K562 (cell line): ENCODE data around the gene PIF1. TPM values are rescaled to one million over a fixed set of nuclear protein-coding genes. Genes with fewer than 3 reads are reported as not detected.
A peak's percentile ranks its signal among the peaks of the same experiment; 100 is the strongest.

Source experiments
- AFF4 ChIP-seq: sonication (generic); formaldehyde crosslinking; IDR thresholded peaks from 2 replicates; pipeline ENCODE4 v1.8.0; 2023; ENCODE audit warnings: mild to moderate bottlenecking, missing genetic modification reagents
- BRCA1 ChIP-seq, 2 experiments: fragments of 450-650 bp in 1 of 2; sonication (generic) in 1 of 2; formaldehyde crosslinking in 1 of 2; IDR thresholded peaks; 2 replicates each; pipeline versions ENCODE4 v1.5.0 to v1.6.1; 2017 to 2020; ENCODE audit warnings: mild to moderate bottlenecking in 1 of 2, missing genetic modification reagents in 1 of 2
- DLX4 ChIP-seq: fragments of 250-450 bp; sonication (Bioruptor Pico); IDR thresholded peaks from 2 replicates; pipeline ENCODE4 v1.6.1; 2021; ENCODE audit warnings: mild to moderate bottlenecking
- FUS ChIP-seq: fragments of 200-400 bp; formaldehyde crosslinking; optimal IDR thresholded peaks from 2 replicates; pipeline ENCODE3; 2017; ENCODE audit warnings: low read depth, low read length
- HBP1 ChIP-seq: fragments of 450-650 bp; formaldehyde crosslinking; IDR thresholded peaks from 2 replicates; pipeline ENCODE4 v1.4.0; 2022; ENCODE audit warnings: missing genetic modification characterization
- MBD1 ChIP-seq: fragments of 250-450 bp; sonication (Bioruptor Pico); IDR thresholded peaks from 2 replicates; pipeline ENCODE4 v1.8.0; 2022; ENCODE audit warnings: inconsistent platforms
- MTA1 ChIP-seq: fragments of 450-650 bp; IDR thresholded peaks from 2 replicates; pipeline ENCODE4 v1.6.1; 2017; ENCODE audit warnings: borderline replicate concordance
- PTTG1 ChIP-seq: fragments of 450-650 bp; IDR thresholded peaks from 2 replicates; pipeline ENCODE4 v1.6.1; 2016; ENCODE audit warnings: low read depth, mild to moderate bottlenecking, missing genetic modification characterization, missing compliant biosample characterization
- RBM25 ChIP-seq: fragments of 200-400 bp; formaldehyde crosslinking; IDR thresholded peaks from 2 replicates; pipeline ENCODE4 v1.6.1; 2018; ENCODE audit warnings: low read length, low read depth, moderate library complexity; ENCODE audit not compliant: severe bottlenecking
- SIN3A ChIP-seq, 2 experiments: fragments of 150-350 bp in 1 of 2; IDR thresholded peaks; 2 replicates each; pipeline ENCODE4 v1.6.1; 2011 to 2016; ENCODE audit warnings: borderline replicate concordance in 2 of 2, low read depth in 2 of 2, low read length in 2 of 2, mild to moderate bottlenecking in 2 of 2, moderate library complexity in 2 of 2; ENCODE audit not compliant: control insufficient read depth in 1 of 2
- SMAD4 ChIP-seq: fragments of 250-450 bp; sonication (Bioruptor Pico); conservative IDR thresholded peaks from 2 replicates; pipeline ENCODE4 v1.8.0; 2021; ENCODE audit warnings: inconsistent platforms, mild to moderate bottlenecking, moderate library complexity
- TCFL5 ChIP-seq: fragments of 250-450 bp; sonication (Bioruptor Pico); conservative IDR thresholded peaks from 2 replicates; pipeline ENCODE4 v1.6.1; 2021; ENCODE audit warnings: mild to moderate bottlenecking, moderate library complexity, matching md5 sums
- polyA plus RNA-seq, 8 experiments: library from polyadenylated mRNA; depleted of rRNA in 4 of 8; stranded (reverse) in 5 of 8; unstranded in 3 of 8; fragments of >200 nt; fragmentation: Nextera tagmentation in 2 of 8; fragmentation: Illumina TruSeq in 1 of 8; extraction: Ambion mirVana in 2 of 8; extraction: Trizol in 1 of 8; gene quantifications; 2 replicates each; pipeline versions ENCODE4 v1.2.1 to v1.2.3, GENCODE V29; 2011 to 2014; ENCODE audit warnings: inconsistent platforms in 1 of 8, missing spikeins in 1 of 8
- total RNA-seq, 7 experiments: library from RNA; depleted of rRNA in 6 of 7; stranded (reverse); fragments of >200 nt in 6 of 7; fragmentation: Illumina TruSeq in 2 of 7; extraction: Trizol in 2 of 7; gene quantifications; 2 replicates each; pipeline versions ENCODE4 v1.2.1 to v1.2.3, GENCODE V29; 2011 to 2021; ENCODE audit warnings: low replicate concordance in 1 of 7
- TF ChIP-seq, protein P1 (sequence below), 2 experiments: IDR thresholded peaks; 2 replicates each; pipeline ENCODE4 v1.6.1; 2011; ENCODE audit warnings: borderline replicate concordance in 1 of 2, control low read depth in 1 of 2, low read depth in 1 of 2, low read length in 1 of 2, mild to moderate bottlenecking in 1 of 2, mixed read lengths in 1 of 2, moderate library complexity in 1 of 2; ENCODE audit not compliant: insufficient read depth in 1 of 2, insufficient read length in 1 of 2, poor library complexity in 1 of 2, severe bottlenecking in 1 of 2; ENCODE audit errors: extremely low read depth in 1 of 2
- TF ChIP-seq, protein P2 (sequence below), 3 experiments: fragments of 200-800 bp in 1 of 3; sonication (Bioruptor generic) in 1 of 3; sonication (generic) in 1 of 3; formaldehyde crosslinking in 1 of 3; IDR thresholded peaks; 2 replicates each; pipeline versions ENCODE4 v1.6.1 to v1.8.0; 2016 to 2022; ENCODE audit warnings: mild to moderate bottlenecking in 2 of 3, missing compliant biosample characterization in 2 of 3, missing genetic modification characterization in 2 of 3, missing genetic modification reagents in 1 of 3

The PIF1 gene
- total and polyA plus RNA-seq, 9 of the 15 experiments (the other 6 are each of a cell fraction or from before 2014, with no cell fraction given) = 1.1 to 37.9 (median 11.5) TPM

DNA sequence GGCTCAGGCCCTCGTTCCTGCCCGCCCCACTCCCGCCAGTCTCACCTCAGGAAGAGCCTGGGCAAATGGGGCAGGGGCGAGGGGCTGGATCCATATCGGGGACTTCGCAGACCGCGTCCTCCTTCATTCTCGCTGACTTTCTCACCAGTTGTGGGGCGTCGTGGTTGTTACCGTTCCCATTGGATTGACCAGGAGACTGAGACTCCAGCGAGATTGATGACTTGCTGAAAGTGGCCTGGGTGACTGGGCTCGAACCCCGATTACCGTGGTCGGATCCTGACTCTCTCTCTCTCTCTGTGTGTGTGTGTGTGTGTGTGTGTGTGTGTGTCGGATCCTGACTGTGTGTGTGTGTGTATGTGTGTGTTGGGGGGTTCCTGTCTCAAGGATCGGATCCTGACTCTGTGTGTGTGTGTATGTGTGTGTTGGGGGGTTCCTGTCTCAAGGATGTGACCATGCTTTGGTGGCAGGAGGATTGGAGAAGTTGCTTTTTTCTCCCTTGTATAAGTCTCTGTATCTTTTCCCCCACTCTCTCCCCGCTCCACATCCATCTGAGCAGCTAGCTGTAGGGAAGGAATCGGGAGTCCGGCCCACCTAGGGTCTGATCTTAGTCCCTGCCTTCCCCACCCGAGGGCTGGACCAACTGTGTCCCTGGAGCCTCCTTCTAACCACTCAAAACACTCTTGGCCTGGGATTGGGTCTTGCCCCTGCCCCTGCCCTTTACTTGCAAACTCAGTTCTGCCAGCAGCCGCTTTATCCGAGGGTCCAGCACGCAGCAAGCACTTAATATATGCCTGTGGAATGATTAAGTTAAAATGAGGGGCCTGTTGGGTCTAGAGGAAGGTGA lies 16.9 kb upstream of the PIF1 start (continued):
- TF ChIP-seq AFF4 (CRISPR knock-in tag) (no peak), PTTG1 (tag) (no peak), RBM25 (peak; percentile 89), DLX4 (CRISPR knock-in tag) (no peak), SMAD4 (CRISPR knock-in tag) (peak; percentile 61), MBD1 (CRISPR knock-in tag) (no peak), FUS (no peak), SIN3A (IDR thresholded peaks at IDR 0.05; ENCODE audit: borderline replicate concordance in 2 of 2, control insufficient read depth in 1 of 2, low read depth in 2 of 2, low read length in 2 of 2) (0 out of 4 replicates have a peak, but pooled peaks of 1 of the 2 experiments have one; percentile 20), HBP1 (0 out of 2 replicates have a peak, but pooled peaks have one; percentile 67), TCFL5 (no peak), BRCA1 (IDR thresholded peaks at IDR 0.05) (no peak), BRCA1 (CRISPR knock-in tag; IDR thresholded peaks at IDR 0.05) (no peak), MTA1 (0 out of 2 replicates have a peak, but pooled peaks have one; percentile 45)
- TF ChIP-seq, protein P1, sequence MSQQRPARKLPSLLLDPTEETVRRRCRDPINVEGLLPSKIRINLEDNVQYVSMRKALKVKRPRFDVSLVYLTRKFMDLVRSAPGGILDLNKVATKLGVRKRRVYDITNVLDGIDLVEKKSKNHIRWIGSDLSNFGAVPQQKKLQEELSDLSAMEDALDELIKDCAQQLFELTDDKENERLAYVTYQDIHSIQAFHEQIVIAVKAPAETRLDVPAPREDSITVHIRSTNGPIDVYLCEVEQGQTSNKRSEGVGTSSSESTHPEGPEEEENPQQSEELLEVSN (IDR thresholded peaks at IDR 0.05; ENCODE audit: borderline replicate concordance in 1 of 2, extremely low read depth in 1 of 2, insufficient read depth in 1 of 2, insufficient read length in 1 of 2, low read depth in 1 of 2, low read length in 1 of 2, poor library complexity in 1 of 2, severe bottlenecking in 1 of 2) = no peak
- TF ChIP-seq, protein P2, sequence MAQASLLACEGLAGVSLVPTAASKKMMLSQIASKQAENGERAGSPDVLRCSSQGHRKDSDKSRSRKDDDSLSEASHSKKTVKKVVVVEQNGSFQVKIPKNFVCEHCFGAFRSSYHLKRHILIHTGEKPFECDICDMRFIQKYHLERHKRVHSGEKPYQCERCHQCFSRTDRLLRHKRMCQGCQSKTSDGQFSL (CRISPR knock-in tag; IDR thresholded peaks at IDR 0.05) = no peak
- TF ChIP-seq, protein P2 (tag; IDR thresholded peaks at IDR 0.05) = no peak
